Prostate gland (tissue), 2 donors: ENCODE data around the gene ILRUN.

Experiments used
- POLR2A ChIP-seq: fragments of 450-650 bp; IDR thresholded peaks from one replicate; pipeline ENCODE4 v1.6.1; 2016; ENCODE audit warnings: antibody characterized with exemption, mild to moderate bottlenecking
- TF ChIP-seq, protein P1 (sequence below), 4 experiments: fragments of 200-600 bp in 2 of 4; fragments of 450-650 bp in 2 of 4; sonication (generic) in 2 of 4; IDR thresholded peaks; 1 replicate in 3 of 4; 2 replicates in 1 of 4; pipeline ENCODE4 v1.5.1; 2016 to 2019; ENCODE audit warnings: antibody characterized with exemption in 4 of 4, mild to moderate bottlenecking in 2 of 4, moderate library complexity in 2 of 4

DNA sequence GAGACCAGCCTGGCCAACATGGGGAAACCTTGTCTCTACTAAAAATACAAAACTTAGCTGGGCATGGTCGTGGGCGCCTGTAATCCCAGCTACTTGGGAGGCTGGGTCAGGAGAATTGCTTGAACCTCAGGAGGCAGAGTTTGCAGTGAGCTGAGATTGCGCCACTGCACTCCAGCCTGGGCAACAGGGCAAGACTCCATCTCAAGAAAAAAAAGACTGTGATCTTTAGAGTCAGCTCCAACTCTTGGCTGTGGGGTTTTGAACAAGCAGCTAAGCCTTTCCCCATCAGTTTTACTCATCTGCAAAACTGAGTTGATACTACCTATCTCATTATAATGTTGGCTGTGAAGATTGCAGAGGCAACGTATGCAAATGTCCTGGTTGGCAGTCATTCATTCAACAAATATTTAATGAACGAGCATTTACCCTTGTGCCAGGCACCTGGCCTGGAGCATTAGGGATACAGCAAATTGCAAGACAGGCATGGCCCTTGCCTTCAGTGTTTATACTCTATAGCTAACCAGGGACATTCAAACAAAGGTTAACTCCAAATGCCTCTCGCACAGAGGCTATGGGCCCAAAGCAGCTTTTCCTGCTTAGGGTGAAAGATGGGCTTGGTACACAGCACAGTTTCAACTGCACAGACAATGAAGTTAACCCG is 37.8 kb downstream of the ILRUN start:
- no peak for TF ChIP-seq POLR2A
- TF ChIP-seq, protein P1, sequence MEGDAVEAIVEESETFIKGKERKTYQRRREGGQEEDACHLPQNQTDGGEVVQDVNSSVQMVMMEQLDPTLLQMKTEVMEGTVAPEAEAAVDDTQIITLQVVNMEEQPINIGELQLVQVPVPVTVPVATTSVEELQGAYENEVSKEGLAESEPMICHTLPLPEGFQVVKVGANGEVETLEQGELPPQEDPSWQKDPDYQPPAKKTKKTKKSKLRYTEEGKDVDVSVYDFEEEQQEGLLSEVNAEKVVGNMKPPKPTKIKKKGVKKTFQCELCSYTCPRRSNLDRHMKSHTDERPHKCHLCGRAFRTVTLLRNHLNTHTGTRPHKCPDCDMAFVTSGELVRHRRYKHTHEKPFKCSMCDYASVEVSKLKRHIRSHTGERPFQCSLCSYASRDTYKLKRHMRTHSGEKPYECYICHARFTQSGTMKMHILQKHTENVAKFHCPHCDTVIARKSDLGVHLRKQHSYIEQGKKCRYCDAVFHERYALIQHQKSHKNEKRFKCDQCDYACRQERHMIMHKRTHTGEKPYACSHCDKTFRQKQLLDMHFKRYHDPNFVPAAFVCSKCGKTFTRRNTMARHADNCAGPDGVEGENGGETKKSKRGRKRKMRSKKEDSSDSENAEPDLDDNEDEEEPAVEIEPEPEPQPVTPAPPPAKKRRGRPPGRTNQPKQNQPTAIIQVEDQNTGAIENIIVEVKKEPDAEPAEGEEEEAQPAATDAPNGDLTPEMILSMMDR (IDR thresholded peaks at IDR 0.05): no peak
